Retina (tissue), 1 donor: ENCODE results near the gene RRH.

ENCODE experiments used
- DNase-seq: peaks from one replicate; pipeline ENCODE4 v3.0.0-alpha.2; 2016

Gene RRH

GRCh38 chr4:109890076-109890475 is 62.3 kb downstream of the RRH start:
- no peak for DNase-seq
